Measurements from ENCODE around the gene GRIP1. TPM values are rescaled to one million over a fixed set of nuclear protein-coding genes. Genes with fewer than 3 reads are reported as not detected.

GRIP1 gene
- total and polyA plus RNA-seq, 2 donors from 2014 or later, result 3.9 to 18.4 TPM

DNA sequence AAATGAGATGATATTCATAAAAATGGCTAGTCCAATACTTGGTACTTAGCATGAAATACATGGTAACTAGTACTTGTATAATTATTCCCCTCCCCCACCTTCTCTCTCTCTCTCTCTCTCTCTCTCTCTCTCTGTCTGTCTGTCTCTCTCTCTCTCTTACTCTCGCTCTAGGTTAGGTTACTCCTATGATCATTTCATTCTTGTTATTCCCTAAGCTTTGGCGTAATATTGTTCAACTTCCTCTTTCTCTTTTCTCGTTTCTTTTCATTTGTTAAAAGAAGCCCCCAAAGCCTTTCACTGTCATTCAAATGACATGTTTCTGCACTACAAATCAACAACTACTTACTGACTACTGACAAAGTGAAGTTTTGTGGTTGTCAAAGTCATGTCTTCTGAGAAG, 89.8 kb downstream of the GRIP1 start:
- DNase-seq (no peak), FAIRE-seq (no peak)
- no peak overlapping the region for H3K9ac ChIP-seq (ENCODE audit: low read length in 3 of 3)
- H3K27ac ChIP-seq (ENCODE audit: low read depth in 2 of 2, low read length in 2 of 2), result no peak overlapping the region
- TF ChIP-seq, protein P1, sequence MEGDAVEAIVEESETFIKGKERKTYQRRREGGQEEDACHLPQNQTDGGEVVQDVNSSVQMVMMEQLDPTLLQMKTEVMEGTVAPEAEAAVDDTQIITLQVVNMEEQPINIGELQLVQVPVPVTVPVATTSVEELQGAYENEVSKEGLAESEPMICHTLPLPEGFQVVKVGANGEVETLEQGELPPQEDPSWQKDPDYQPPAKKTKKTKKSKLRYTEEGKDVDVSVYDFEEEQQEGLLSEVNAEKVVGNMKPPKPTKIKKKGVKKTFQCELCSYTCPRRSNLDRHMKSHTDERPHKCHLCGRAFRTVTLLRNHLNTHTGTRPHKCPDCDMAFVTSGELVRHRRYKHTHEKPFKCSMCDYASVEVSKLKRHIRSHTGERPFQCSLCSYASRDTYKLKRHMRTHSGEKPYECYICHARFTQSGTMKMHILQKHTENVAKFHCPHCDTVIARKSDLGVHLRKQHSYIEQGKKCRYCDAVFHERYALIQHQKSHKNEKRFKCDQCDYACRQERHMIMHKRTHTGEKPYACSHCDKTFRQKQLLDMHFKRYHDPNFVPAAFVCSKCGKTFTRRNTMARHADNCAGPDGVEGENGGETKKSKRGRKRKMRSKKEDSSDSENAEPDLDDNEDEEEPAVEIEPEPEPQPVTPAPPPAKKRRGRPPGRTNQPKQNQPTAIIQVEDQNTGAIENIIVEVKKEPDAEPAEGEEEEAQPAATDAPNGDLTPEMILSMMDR (IDR thresholded peaks at IDR 0.05; ENCODE audit: borderline replicate concordance, extremely low read depth, insufficient read depth), result no peak
- H3K4me3 ChIP-seq (ENCODE audit: low read length in 3 of 3), result no peak overlapping the region
- H3K27me3 ChIP-seq (ENCODE audit: control insufficient read depth, insufficient read depth, low read length), result no peaks in the 10 kb centered on the region
- intact Hi-C loops (cut with DNase I), result no loop called here
- no peaks in the 10 kb centered on the region for H3K36me3 ChIP-seq (ENCODE audit: control insufficient read depth in 2 of 3, insufficient read depth in 3 of 3, low read length in 3 of 3)
- no peaks in the 10 kb centered on the region for H3K4me1 ChIP-seq (ENCODE audit: control insufficient read depth in 2 of 3, insufficient read depth in 2 of 3, low read depth in 1 of 3, low read length in 3 of 3)
- H3K9me3 ChIP-seq (ENCODE audit: control insufficient read depth in 2 of 3, insufficient read depth in 1 of 3, low read length in 3 of 3), result no peaks in the 10 kb centered on the region

DNA sequence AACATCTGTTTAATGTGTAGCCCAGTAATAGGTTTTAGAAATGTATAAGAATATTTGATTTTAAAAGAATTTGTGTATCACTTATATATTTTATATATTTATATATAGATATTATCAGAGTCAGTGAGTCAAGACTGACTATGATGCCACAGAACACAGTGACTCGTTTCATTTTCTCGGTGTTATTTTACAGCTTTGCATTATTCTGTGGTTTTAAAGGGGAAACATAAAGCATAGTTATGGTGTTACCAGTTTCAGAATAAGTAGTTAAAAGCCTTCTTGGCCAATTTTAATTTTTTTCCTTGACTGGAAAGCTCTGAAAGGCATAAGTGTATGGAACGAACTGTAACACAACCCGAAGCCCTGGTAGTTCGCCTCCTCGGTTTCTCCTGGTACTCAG, 91.0 kb downstream of the GRIP1 start:
- Histone ChIP-seq H3K9ac (ENCODE audit: low read length in 3 of 3) (no peak overlapping the region), H3K4me3 (ENCODE audit: low read length in 3 of 3) (no peak overlapping the region), H3K27me3 (ENCODE audit: control insufficient read depth, insufficient read depth, low read length) (no peaks in the 10 kb centered on the region), H3K27ac (ENCODE audit: low read depth in 2 of 2, low read length in 2 of 2) (no peak overlapping the region), H3K4me1 (ENCODE audit: control insufficient read depth in 2 of 3, insufficient read depth in 2 of 3, low read depth in 1 of 3, low read length in 3 of 3) (no peaks in the 10 kb centered on the region), H3K9me3 (ENCODE audit: control insufficient read depth in 2 of 3, insufficient read depth in 1 of 3, low read length in 3 of 3) (no peaks in the 10 kb centered on the region), H3K36me3 (ENCODE audit: control insufficient read depth in 2 of 3, insufficient read depth in 3 of 3, low read length in 3 of 3) (no peaks in the 10 kb centered on the region)
- no peak for FAIRE-seq
- TF ChIP-seq, protein P1 (IDR thresholded peaks at IDR 0.05; ENCODE audit: borderline replicate concordance, extremely low read depth, insufficient read depth), result no peak
- intact Hi-C loops (cut with DNase I), result no loop called here
- no peak for DNase-seq

DNA sequence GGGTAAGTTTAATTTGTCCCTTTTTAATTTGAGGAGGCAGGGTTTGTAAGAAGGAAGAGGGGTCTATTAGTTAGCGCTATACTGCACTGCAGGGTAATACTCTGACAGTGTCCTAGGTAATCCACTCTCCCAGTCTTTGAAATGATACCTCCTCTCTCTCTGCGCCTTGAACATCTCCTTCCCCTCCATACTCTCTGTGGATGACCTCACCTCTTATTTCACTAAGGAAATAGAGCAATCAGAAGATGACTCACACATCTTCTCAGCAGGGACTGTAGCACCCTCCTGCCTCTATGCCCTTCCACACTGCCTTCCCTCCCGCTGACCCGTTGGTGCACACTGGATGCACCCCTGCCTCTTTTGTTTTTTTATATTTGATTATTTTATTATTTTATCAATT, 94.2 kb downstream of the GRIP1 start:
- TF ChIP-seq, protein P1 (IDR thresholded peaks at IDR 0.05; ENCODE audit: borderline replicate concordance, extremely low read depth, insufficient read depth), result no peak
- H3K27me3 ChIP-seq (ENCODE audit: control insufficient read depth, insufficient read depth, low read length), result no peaks in the 10 kb centered on the region
- no peak overlapping the region for H3K27ac ChIP-seq (ENCODE audit: low read depth in 2 of 2, low read length in 2 of 2)
- H3K36me3 ChIP-seq (ENCODE audit: control insufficient read depth in 2 of 3, insufficient read depth in 3 of 3, low read length in 3 of 3), result no peaks in the 10 kb centered on the region
- DNase-seq (no peak), FAIRE-seq (no peak)
- H3K4me1 ChIP-seq (ENCODE audit: control insufficient read depth in 2 of 3, insufficient read depth in 2 of 3, low read depth in 1 of 3, low read length in 3 of 3), result no peaks in the 10 kb centered on the region
- intact Hi-C loops (cut with DNase I), result no loop called here
- no peaks in the 10 kb centered on the region for H3K9me3 ChIP-seq (ENCODE audit: control insufficient read depth in 2 of 3, insufficient read depth in 1 of 3, low read length in 3 of 3)
- no peak overlapping the region for H3K4me3 ChIP-seq (ENCODE audit: low read length in 3 of 3)
- H3K9ac ChIP-seq (ENCODE audit: low read length in 3 of 3), result no peak overlapping the region

DNA sequence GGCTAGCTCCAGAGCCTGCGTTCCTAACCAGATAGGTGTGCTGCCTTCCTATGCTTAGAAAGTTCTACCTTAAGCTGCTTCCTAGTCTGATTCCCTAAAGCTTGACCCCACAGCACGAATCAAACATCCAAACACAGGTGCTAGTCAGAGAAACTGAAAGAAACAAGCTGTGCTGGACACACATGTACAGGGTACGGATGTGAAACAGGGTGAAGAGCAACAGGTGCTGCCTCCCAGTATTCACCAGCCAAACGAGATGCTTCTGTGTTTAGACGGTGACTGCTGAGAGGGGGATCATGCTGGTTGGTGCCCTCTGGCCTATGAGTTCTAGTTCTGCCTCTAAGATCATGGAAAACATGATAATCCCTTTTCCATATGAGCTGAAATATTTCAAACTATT, 105.3 kb downstream of the GRIP1 start:
- H3K4me1 ChIP-seq (ENCODE audit: control insufficient read depth in 2 of 3, insufficient read depth in 2 of 3, low read depth in 1 of 3, low read length in 3 of 3), result no peaks in the 10 kb centered on the region
- H3K4me3 ChIP-seq (ENCODE audit: low read length in 3 of 3), result no peak overlapping the region
- TF ChIP-seq, protein P1 (IDR thresholded peaks at IDR 0.05; ENCODE audit: borderline replicate concordance, extremely low read depth, insufficient read depth), result no peak
- FAIRE-seq (no peak), DNase-seq (peak in 1 of 5 donors; percentile 37)
- no peak overlapping the region for H3K9ac ChIP-seq (ENCODE audit: low read length in 3 of 3)
- H3K9me3 ChIP-seq (ENCODE audit: control insufficient read depth in 2 of 3, insufficient read depth in 1 of 3, low read length in 3 of 3), result no peaks in the 10 kb centered on the region
- no peak overlapping the region for H3K27ac ChIP-seq (ENCODE audit: low read depth in 2 of 2, low read length in 2 of 2)
- H3K27me3 ChIP-seq (ENCODE audit: control insufficient read depth, insufficient read depth, low read length), result no peaks in the 10 kb centered on the region
- H3K36me3 ChIP-seq (ENCODE audit: control insufficient read depth in 2 of 3, insufficient read depth in 3 of 3, low read length in 3 of 3), result no peaks in the 10 kb centered on the region
- intact Hi-C loops (cut with DNase I), result no loop called here
